Psoas muscle (tissue), 8 donors: ENCODE results near the gene BAD. TPM values are rescaled to one million over a fixed set of nuclear protein-coding genes. Genes with fewer than 3 reads are reported as not detected.

Source experiments
- ATAC-seq, 4 donors: fragments of 200-7000 bp; cut with Tn5 transposase; one replicate each; pipeline ENCODE4 v1.9.1; 2020; ENCODE audit warnings: moderate library complexity in 3 of 4, mild to moderate bottlenecking in 2 of 4
- DNase-seq, 2 donors: peaks; one replicate each; pipeline ENCODE4 v3.0.0-alpha.2; 2020
- H3K27ac ChIP-seq: fragments of 200-600 bp; one replicate; pipeline ENCODE4 v1.8.0; 2022
- H3K27me3 ChIP-seq, 3 donors: fragments of 200-600 bp in 1 of 3; one replicate each; pipeline versions ENCODE4 v1.6.1 to v1.8.0; 2013 to 2022; ENCODE audit warnings: low read length in 2 of 3, mild to moderate bottlenecking in 2 of 3, moderate library complexity in 1 of 3; ENCODE audit not compliant: insufficient read depth in 3 of 3
- H3K36me3 ChIP-seq, 2 donors: fragments of 200-600 bp in 1 of 2; one replicate each; pipeline versions ENCODE4 v1.6.1 to v1.8.0; 2013 to 2022; ENCODE audit warnings: low read depth in 1 of 2, mild to moderate bottlenecking in 1 of 2, moderate library complexity in 1 of 2; ENCODE audit not compliant: insufficient read depth in 1 of 2
- H3K4me1 ChIP-seq: fragments of 200-600 bp; one replicate; pipeline ENCODE4 v1.8.0; 2022
- H3K4me3 ChIP-seq: fragments of 200-600 bp; one replicate; pipeline ENCODE4 v1.8.0; 2022; ENCODE audit warnings: mild to moderate bottlenecking
- H3K9me3 ChIP-seq: fragments of 200-600 bp; one replicate; pipeline ENCODE4 v1.8.0; 2022
- CTCF ChIP-seq: fragments of 200-600 bp; IDR thresholded peaks from one replicate; pipeline ENCODE4 v1.8.0; 2022; ENCODE audit warnings: antibody characterized with exemption
- WGBS, 3 donors: extraction: QIAGEN DNeasy Blood & Tissue Kit; methylation state at CpG; one replicate each; pipeline versions ENCODE4 v1.1.6 to v1.1.7; 2013; 5-methylcytosine and 5-hydroxymethylcytosine counted together
- intact Hi-C, 2 donors: fragments of 100-400 bp; cut with DNase I; formaldehyde crosslinking; loops; one replicate each; pipeline versions ENCODE4 v1.11.0 to v1.14.2; 2022
- polyA plus RNA-seq, 3 donors: library from polyadenylated mRNA; stranded (reverse); fragments of 200-250 nt; gene quantifications; one replicate each; pipeline ENCODE4 v1.2.3, GENCODE V29; 2013
- total RNA-seq, 4 donors: library from RNA; stranded (reverse); fragmentation: NEBNext Ultra II Directional in 2 of 4; extraction: Animal tissue kit (Norgen Biotek cat#: 25700) in 2 of 4; gene quantifications; one replicate each; pipeline versions ENCODE4 v1.2.1 to v1.2.4, GENCODE V29; 2021 to 2023
- donor health status: healthy with polysubstance abuse.
- donor health status: DM: no; HTN: no; CAD: no; lungs with moderate emphysema.
- donor health status: Bipolar disorder and iron deficiency.
- donor health status: healthy.
- donor health status: DM: yes; HTN: yes; CAD: no.
- donor health status: DM: no; HTN: no; CAD: no.
- donor health status: DM: no; HTN: no; CAD: no.
- donor health status: DM: yes; HTN: yes; CAD: no.

The BAD gene
- total and polyA plus RNA-seq, 7 donors = 27.7 to 135 (median 30.5) TPM

- no peak overlapping the region for H3K27ac ChIP-seq
- WGBS, 3 donors = 81 to 87% (median 81%) methylated on average over 7 of the region's 7 CpGs
- no peaks in the 10 kb centered on the region for H3K4me1 ChIP-seq
- DNase-seq (no peak), ATAC-seq (no peak)
- H3K9me3 ChIP-seq = no peaks in the 10 kb centered on the region
- H3K4me3 ChIP-seq = no peak overlapping the region
- no peaks in the 10 kb centered on the region for H3K27me3 ChIP-seq
- intact Hi-C loops = loop anchor here in 1 of 2 donors (5.0 kb wide), 1 partner anchor 34 kb away; the partner anchor contains the start of gene RPS6KA4
- TF ChIP-seq CTCF = no peak
- peaks cover 4 to 19% of the 10 kb centered on the region in 2 donors for H3K36me3 ChIP-seq
These were observed 38.4 kb upstream of the BAD start for GRCh38 chr11:64322925-64323260.

- Histone ChIP-seq H3K4me3 (no peak overlapping the region), H3K4me1 (peaks cover 4% of the 10 kb centered on the region), H3K36me3 (peaks cover 4 to 19% of the 10 kb centered on the region in 2 donors), H3K27me3 (no peaks in the 10 kb centered on the region), H3K9me3 (no peaks in the 10 kb centered on the region), H3K27ac (no peak overlapping the region)
- no peak for ATAC-seq
- 85 to 95% (median 91%) methylated on average over 5 of the region's 5 CpGs for WGBS, 3 donors
- intact Hi-C loops = loop anchor here in 1 of 2 donors (5.0 kb wide), 1 partner anchor 36 kb away; the partner anchor contains the start of gene RPS6KA4
- no peak for DNase-seq
- TF ChIP-seq CTCF = no peak
These were observed 37.1 kb upstream of the BAD start for GRCh38 chr11:64321533-64321932.

GRCh38 chr11:64321026-64321425 lies 36.6 kb upstream of the BAD start:
- DNase-seq (no peak), ATAC-seq (no peak)
- intact Hi-C loops = loop anchor here in 1 of 2 donors (5.0 kb wide), 1 partner anchor 36 kb away; the partner anchor contains the start of gene RPS6KA4
- Histone ChIP-seq H3K27me3 (no peaks in the 10 kb centered on the region), H3K4me1 (peaks cover 7% of the 10 kb centered on the region), H3K27ac (no peak overlapping the region), H3K4me3 (no peak overlapping the region), H3K36me3 (peaks cover 4 to 23% of the 10 kb centered on the region in 2 donors), H3K9me3 (no peaks in the 10 kb centered on the region)
- 79 to 96% (median 86%) methylated on average over 5 of the region's 5 CpGs for WGBS, 3 donors
- no peak for TF ChIP-seq CTCF

GRCh38 chr11:64320556-64320955 lies 36.1 kb upstream of the BAD start:
- DNase-seq (no peak), ATAC-seq (no peak)
- Histone ChIP-seq H3K4me1 (peaks cover 7% of the 10 kb centered on the region), H3K9me3 (no peaks in the 10 kb centered on the region), H3K27ac (no peak overlapping the region), H3K4me3 (no peak overlapping the region), H3K36me3 (peaks cover 4 to 28% of the 10 kb centered on the region in 2 donors), H3K27me3 (no peaks in the 10 kb centered on the region)
- no peak for TF ChIP-seq CTCF
- 91 to 93% (median 91%) methylated on average over 7 of the region's 7 CpGs for WGBS, 3 donors
- intact Hi-C loops = loop anchor here in 1 of 2 donors (5.0 kb wide), 1 partner anchor 37 kb away; the partner anchor contains the start of gene RPS6KA4
